NCI-H526 (cell line): Measurements from ENCODE around the gene GSTO1.
"Not testable (repeated sequence)": the region's sequence is repeated elsewhere in the genome, so short reads cannot be mapped to it uniquely, and the experiment has no call there.

Source experiments
- DNase-seq, 2 experiments: peaks; one replicate each; lab custom pipeline; 2025; lab: John Stamatoyannopoulos, UW

The GSTO1 gene

GRCh38 chr10:104254493-104255310, at the start of gene GSTO1:
Gene GSTO1, plus strand, starts transcription at chr10:104254892. Its CDS starts 37 bp downstream, at chr10:104254929.
- peak; percentile 10 to 59 for DNase-seq

DNA sequence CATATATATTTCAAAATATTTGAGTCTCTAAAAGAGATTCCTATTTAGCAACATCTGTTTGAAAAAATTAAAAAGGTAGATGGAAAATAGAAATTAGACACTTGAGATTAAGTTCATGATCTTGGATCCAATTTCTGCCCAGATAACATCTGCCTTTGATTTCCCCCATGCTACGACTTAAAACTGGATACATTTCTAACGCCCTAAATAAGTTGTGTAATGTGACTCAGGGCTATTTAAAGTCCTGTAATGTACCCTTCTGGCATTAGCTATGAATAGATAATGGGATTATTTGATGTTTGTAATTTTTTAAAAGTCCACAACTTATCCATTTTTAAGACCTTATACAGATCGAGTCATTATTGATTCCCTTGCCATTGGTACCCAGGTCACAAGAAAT, 46.0 kb upstream of the GSTO1 start:
- DNase-seq = no peak

DNA sequence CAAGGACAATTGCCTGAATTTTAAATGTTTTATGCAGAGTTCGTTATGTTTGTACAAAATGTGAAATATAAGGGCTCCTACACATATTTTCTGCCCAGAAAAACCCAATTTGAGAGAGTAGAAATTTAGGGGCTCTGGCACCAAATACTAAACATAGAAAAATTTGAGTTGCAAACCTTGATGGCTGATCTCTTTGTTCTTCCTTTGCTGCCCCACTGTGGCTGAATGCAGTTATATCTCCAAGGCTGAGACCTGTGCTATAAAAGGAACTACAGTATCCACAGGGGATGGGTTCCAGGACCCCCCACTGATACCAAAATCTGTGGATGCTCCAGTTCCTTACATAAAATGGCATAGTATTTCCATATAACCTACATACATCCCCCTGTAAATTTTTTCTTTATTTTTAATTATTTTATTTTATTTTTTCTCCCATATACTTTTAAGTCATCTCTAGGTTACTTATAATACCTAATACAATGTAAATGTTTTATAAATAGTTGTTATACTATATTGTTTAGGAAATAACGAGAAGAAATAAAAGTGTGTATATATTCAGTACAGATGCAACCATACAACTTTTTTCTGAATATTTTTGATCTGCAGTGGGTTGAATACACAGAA, 45.0 kb upstream of the GSTO1 start:
- peak in 1 of 2 experiments; percentile 44 for DNase-seq

GRCh38 chr10:104216631-104217030, 38.1 kb upstream of the GSTO1 start:
- no peak for DNase-seq

DNA sequence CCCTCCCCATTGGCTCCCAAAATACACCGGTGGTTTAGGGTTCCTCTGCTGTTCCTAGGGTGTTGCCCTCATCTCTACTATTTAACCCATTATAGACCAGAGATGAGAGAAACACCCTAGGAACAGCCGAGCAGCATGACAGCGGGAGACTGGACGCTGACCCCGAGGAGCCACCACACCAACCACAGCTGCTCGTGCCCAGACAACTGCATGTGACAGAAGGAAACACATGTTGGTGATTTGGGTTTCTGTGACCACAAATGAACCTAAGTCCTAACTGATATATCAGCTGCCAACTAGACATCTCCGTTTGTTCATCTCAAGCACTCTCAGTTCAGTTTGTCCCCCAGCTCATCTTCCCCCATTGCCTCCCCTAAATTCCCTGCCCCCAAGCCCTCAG, 35.9 kb upstream of the GSTO1 start:
- DNase-seq = no peak

DNA sequence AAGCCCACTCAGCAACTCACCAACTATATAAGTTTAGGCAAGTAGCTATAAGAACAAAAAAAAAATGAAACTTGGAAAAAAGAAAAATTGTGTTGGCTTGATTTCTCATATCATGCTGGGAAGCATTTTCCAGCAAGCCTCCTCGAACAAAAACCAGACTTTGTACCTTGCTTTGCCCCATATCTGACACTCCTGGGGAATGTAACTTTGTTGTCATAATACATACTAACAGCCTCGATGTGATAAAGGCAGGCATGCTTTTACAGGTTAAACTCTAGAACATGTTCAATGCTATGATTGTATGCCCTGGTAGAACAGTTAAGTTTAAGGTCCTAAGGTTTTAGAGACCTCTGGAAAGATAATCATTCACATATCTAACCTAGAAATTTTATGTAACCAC, 34.2 kb upstream of the GSTO1 start:
- no peak for DNase-seq

DNA sequence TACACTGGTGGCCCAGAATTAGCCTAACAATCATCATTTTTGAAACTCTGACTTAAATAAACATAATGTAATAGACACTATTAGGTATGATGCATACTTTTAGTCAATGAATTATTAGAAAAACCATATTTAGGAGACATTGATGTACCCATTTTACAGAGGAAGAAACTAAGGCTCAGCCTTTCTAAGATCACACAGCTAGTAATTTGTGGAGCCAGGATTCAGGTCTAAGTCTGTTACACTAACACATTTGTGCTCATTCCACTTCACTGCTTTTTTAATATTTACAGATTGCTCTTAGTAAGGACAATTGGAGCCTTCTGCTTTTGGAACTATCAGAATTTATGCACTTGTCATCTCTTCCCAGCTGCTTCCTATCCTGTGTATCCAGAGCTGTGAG, 31.4 kb upstream of the GSTO1 start:
- DNase-seq = no peak

GRCh38 chr10:104230490-104230889, 24.2 kb upstream of the GSTO1 start:
- DNase-seq = no peak

GRCh38 chr10:104231784-104232612, 22.7 kb upstream of the GSTO1 start, which contains the start of gene CFAP43:
Gene CFAP43, minus strand, starts transcription at chr10:104232364. Its CDS starts 118 bp downstream, at chr10:104232246.
- peak; percentile 67 to 94 for DNase-seq

DNA sequence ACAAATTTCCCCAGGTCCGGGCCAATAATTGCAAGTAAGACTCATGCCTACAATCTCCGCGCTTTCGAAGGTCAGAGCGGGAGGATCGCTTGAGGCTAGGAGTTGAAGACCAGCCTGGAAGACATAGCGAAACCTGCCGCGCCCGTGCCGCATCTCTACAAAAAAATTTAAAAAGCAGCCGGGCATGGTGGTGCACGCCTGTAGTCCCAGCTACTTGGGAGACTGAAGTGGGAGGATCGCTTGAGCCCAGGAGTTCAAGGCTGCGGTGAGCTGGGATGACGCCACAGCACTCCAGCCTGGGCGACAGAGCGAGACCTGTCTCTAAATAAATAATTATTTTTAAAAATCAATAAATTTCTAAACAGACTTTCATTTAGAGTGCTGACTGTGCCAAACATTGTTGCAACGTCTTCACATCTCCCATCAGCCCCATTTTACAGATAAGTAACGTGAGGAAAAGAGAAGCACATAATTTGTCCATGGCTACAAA, 22.0 kb upstream of the GSTO1 start:
- peak in 1 of 2 experiments; percentile 44 for DNase-seq

DNA sequence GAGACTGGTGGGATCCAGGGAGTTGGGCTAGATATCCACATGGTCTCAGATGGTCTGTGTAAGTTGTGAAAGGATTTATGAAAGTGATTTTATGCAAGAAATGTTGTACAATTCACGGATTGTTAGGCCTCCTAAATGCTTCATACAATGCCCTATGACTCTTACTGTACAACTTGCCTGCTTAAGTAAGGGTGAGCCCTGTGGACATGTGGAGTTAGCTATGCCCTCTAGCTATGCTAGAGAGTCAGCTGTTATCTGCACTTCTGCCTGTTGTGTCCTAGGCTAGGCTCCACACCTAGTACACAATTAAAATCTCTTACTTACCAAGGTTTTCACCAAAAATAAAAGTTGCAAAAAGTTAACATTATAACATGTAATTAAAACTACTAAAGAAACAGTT, 20.9 kb upstream of the GSTO1 start:
- no peak for DNase-seq

DNA sequence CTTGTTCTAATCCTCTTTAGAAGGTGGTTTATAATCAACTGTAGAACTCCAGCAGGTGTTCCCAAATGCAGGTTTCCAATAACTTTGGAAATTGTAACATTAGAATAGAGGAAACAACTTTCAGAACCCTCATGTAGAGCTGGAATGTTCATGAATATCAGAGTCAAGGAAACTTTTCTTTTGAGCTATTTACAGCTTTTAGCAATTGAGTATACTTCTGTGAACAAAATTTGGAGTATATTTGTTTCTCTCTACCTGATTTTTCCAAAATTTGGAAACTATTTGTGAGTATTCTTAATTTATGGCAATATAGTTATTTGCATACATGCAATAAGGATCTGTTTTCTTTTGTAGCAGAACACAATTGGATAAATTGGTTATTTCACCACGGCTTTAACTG, 19.8 kb upstream of the GSTO1 start:
- DNase-seq = no peak

GRCh38 chr10:104235801-104236200, 18.9 kb upstream of the GSTO1 start:
- no peak for DNase-seq

DNA sequence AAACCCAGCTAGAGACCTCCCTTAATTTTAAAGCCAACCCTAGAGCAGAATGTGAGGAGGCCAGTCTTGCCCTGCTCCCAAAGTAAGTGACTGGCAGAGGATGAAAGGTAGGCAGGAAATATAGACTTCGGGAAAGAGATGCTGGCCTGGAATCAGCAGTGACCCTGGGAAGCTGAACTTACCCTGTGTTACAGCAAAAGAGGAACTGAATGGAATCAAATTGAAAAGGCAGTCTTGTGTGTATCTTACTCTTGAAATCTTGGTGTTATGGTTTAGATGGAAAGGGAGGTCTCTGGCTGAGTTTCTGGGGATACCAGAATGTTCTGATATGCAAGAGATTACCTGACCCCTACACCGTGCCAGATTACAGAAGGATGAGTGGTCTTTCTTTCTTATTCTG, 14.6 kb upstream of the GSTO1 start:
- no peak for DNase-seq

GRCh38 chr10:104242545-104242944, 12.1 kb upstream of the GSTO1 start:
- DNase-seq = no peak

GRCh38 chr10:104243009-104243408, 11.7 kb upstream of the GSTO1 start:
- not testable (repeated sequence) for DNase-seq

DNA sequence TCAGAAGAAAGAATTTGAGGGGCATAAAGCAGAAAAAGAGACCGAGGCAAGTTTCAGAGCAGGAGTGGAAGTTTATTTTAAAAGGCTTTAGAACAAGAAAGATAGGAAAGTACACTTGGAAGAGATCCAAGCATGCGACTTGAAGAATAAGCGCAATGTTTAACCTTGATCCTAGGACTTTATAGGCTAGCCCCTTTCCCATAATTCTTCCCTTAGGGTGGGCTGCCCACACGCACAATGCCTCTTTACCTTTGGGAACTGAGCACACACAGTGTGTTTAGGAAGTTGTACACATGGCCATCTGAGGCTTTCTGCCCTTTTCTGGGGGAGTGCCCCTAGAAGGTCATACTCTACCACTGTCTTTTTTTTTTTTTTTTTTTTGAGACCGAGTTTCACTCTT, 11.2 kb upstream of the GSTO1 start:
- no peak for DNase-seq

GRCh38 chr10:104245066-104245632, 9.5 kb upstream of the GSTO1 start:
- no peak for DNase-seq

DNA sequence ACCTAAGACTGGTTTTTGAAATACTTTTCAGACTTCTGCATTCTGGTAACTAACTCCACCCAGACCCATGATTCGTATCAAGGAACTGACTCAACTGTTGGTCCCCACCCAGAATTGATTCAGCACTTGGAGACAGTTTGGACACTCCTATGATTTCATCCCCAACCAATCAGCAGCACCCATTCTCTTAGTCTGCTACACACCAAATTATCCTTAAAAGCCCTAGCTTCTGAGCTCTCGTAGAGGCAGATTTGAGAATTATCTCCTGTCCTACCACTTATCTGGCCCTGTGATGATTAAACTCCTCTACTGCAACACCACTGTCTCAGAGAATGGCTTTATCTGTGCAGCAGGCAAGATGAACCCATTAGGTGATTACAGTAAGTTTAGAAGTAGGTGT, 7.7 kb upstream of the GSTO1 start:
- no peak for DNase-seq

GRCh38 chr10:104247513-104248146, 7.1 kb upstream of the GSTO1 start:
- DNase-seq = no peak

DNA sequence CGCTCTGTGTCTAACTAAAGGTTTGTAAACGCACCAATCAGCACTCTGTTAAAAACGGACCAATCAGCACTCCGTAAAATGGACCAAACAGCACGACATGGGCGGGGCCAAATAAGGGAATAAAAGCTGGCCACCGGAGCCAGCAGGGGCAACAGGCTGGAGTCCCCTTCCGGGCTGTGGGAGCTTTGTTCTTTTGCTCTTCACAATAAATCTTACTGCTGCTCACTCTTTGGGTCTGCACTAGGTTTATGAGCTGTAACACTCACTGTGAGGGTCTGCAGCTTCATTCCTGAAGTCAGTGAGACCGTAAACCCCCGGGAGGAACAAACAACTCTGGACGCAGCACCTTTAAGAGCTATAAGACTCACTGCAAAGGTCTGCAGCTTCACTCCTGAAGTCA, 5.8 kb upstream of the GSTO1 start:
- DNase-seq = not testable (repeated sequence)

- DNase-seq = no peak
Observed at GRCh38 chr10:104250371-104250770, 4.3 kb upstream of the GSTO1 start.
